KG1 (cell line): ENCODE results near the gene AEBP2.
"Not testable (repeated sequence)": the region's sequence is repeated elsewhere in the genome, so short reads cannot be mapped to it uniquely, and the experiment has no call there.

ENCODE experiments used
- DNase-seq: peaks from one replicate; lab custom pipeline; 2025; lab: John Stamatoyannopoulos, UW

The AEBP2 gene

GRCh38 chr12:19421503-19422282 lies 17.6 kb upstream of the AEBP2 start:
- DNase-seq: no peak

GRCh38 chr12:19423166-19423930 lies 15.9 kb upstream of the AEBP2 start:
- no peak for DNase-seq

GRCh38 chr12:19428246-19428645 lies 11.0 kb upstream of the AEBP2 start:
- DNase-seq: no peak

GRCh38 chr12:19429491-19429890 lies 9.8 kb upstream of the AEBP2 start:
- DNase-seq: not testable (repeated sequence)

- DNase-seq: no peak
These were observed 8.3 kb upstream of the AEBP2 start for GRCh38 chr12:19430988-19431387.

GRCh38 chr12:19431407-19432308 lies 7.6 kb upstream of the AEBP2 start:
- DNase-seq: no peak

- no peak for DNase-seq
These were observed 6.8 kb upstream of the AEBP2 start for GRCh38 chr12:19432309-19433170.

- DNase-seq: no peak
These were observed 4.8 kb upstream of the AEBP2 start for GRCh38 chr12:19434538-19434937.

- DNase-seq: no peak
These were observed 3.3 kb upstream of the AEBP2 start for GRCh38 chr12:19435831-19436497.

GRCh38 chr12:19436931-19437330 lies 2.4 kb upstream of the AEBP2 start:
- no peak for DNase-seq

GRCh38 chr12:19437996-19438395 lies 1.3 kb upstream of the AEBP2 start:
- DNase-seq: no peak

- no peak for DNase-seq
These were observed 947 bp downstream of the AEBP2 start for GRCh38 chr12:19440019-19440858.

GRCh38 chr12:19440916-19441315 lies 1.6 kb downstream of the AEBP2 start:
- no peak for DNase-seq

GRCh38 chr12:19443585-19443984 lies 4.3 kb downstream of the AEBP2 start:
- no peak for DNase-seq

GRCh38 chr12:19444097-19444496 lies 4.8 kb downstream of the AEBP2 start:
- no peak for DNase-seq

- no peak for DNase-seq
These were observed 8.1 kb downstream of the AEBP2 start for GRCh38 chr12:19447386-19447785.

- DNase-seq: no peak
These were observed 10.5 kb downstream of the AEBP2 start for GRCh38 chr12:19449814-19450213.

- no peak for DNase-seq
These were observed 11.1 kb downstream of the AEBP2 start for GRCh38 chr12:19450362-19450761.

GRCh38 chr12:19451196-19451595 lies 11.9 kb downstream of the AEBP2 start:
- DNase-seq: no peak

- DNase-seq: no peak
These were observed 14.7 kb downstream of the AEBP2 start for GRCh38 chr12:19453961-19454360.
